Trophoblast cell (in vitro differentiated cells and primary cell): ENCODE measurements around the gene RUVBL2.

Experiments
- DNase-seq, 2 donors: peaks; one replicate each; pipeline ENCODE4 v3.0.0-alpha.2; 2016
- H2AFZ ChIP-seq: 2 replicates; pipeline ENCODE4 v1.6.1; 2013; ENCODE audit warnings: low read length, moderate library complexity, mild to moderate bottlenecking; ENCODE audit not compliant: insufficient read depth, poor library complexity
- H2AK5ac ChIP-seq: 2 replicates; pipeline ENCODE4 v1.6.1; 2013; ENCODE audit warnings: mild to moderate bottlenecking, low read length
- H2BK120ac ChIP-seq: 2 replicates; pipeline ENCODE4 v1.6.1; 2013; ENCODE audit warnings: low read length, mild to moderate bottlenecking, moderate library complexity; ENCODE audit not compliant: insufficient read depth, poor library complexity
- H2BK12ac ChIP-seq: 2 replicates; pipeline ENCODE4 v1.6.1; 2013; ENCODE audit warnings: mild to moderate bottlenecking, low read length, moderate library complexity
- H2BK5ac ChIP-seq: 2 replicates; pipeline ENCODE4 v1.6.1; 2013; ENCODE audit warnings: low read length, low read depth, moderate library complexity, mild to moderate bottlenecking; ENCODE audit not compliant: poor library complexity
- H3K14ac ChIP-seq: 2 replicates; pipeline ENCODE4 v1.6.1; 2013; ENCODE audit warnings: mild to moderate bottlenecking, low read length
- H3K18ac ChIP-seq: 2 replicates; pipeline ENCODE4 v1.6.1; 2013; ENCODE audit warnings: mild to moderate bottlenecking, low read length
- H3K23ac ChIP-seq: 2 replicates; pipeline ENCODE4 v1.6.1; 2013; ENCODE audit warnings: low read length
- H3K27ac ChIP-seq: 2 replicates; pipeline ENCODE4 v1.5.1; 2013; ENCODE audit warnings: low read depth, mild to moderate bottlenecking, inconsistent platforms, low read length, moderate library complexity
- H3K27me3 ChIP-seq: 2 replicates; pipeline ENCODE4 v1.6.1; 2013; ENCODE audit warnings: inconsistent platforms, mild to moderate bottlenecking, low read length, moderate library complexity; ENCODE audit not compliant: insufficient read depth
- H3K36me3 ChIP-seq, 2 experiments: 1 replicate in 1 of 2; 2 replicates in 1 of 2; pipeline ENCODE4 v1.6.1; 2013; ENCODE audit warnings: low read length in 2 of 2, mild to moderate bottlenecking in 2 of 2, moderate library complexity in 1 of 2; ENCODE audit not compliant: insufficient read depth in 2 of 2, control insufficient read depth in 1 of 2
- H3K4ac ChIP-seq: 2 replicates; pipeline ENCODE4 v1.6.1; 2013; ENCODE audit warnings: low read depth, mild to moderate bottlenecking, low read length, moderate library complexity
- H3K4me1 ChIP-seq, 2 experiments: 1 replicate in 1 of 2; 2 replicates in 1 of 2; pipeline ENCODE4 v1.6.1; 2013; ENCODE audit warnings: low read length in 2 of 2, mild to moderate bottlenecking in 2 of 2, moderate library complexity in 1 of 2; ENCODE audit not compliant: insufficient read depth in 2 of 2, control insufficient read depth in 1 of 2
- H3K4me2 ChIP-seq: 2 replicates; pipeline ENCODE4 v1.6.1; 2013; ENCODE audit warnings: inconsistent platforms, mild to moderate bottlenecking, low read length, moderate library complexity
- H3K4me3 ChIP-seq: 2 replicates; pipeline ENCODE4 v1.5.1; 2013; ENCODE audit warnings: mild to moderate bottlenecking, low read depth, low read length, inconsistent platforms
- H3K79me1 ChIP-seq: one replicate; pipeline ENCODE4 v1.6.1; 2013; ENCODE audit warnings: low read length
- H3K79me2 ChIP-seq: 2 replicates; pipeline ENCODE4 v1.6.1; 2013; ENCODE audit warnings: low read length, mild to moderate bottlenecking; ENCODE audit not compliant: control insufficient read depth, insufficient read depth, poor library complexity
- H3K9ac ChIP-seq: 2 replicates; pipeline ENCODE4 v1.6.1; 2013; ENCODE audit warnings: mild to moderate bottlenecking, low read length
- H3K9me3 ChIP-seq: 2 replicates; pipeline ENCODE4 v1.6.1; 2013; ENCODE audit warnings: low read depth, mild to moderate bottlenecking, control low read depth, inconsistent platforms, low read length; ENCODE audit not compliant: insufficient read depth
- H4K12ac ChIP-seq: 2 replicates; pipeline ENCODE4 v1.6.1; 2013; ENCODE audit warnings: low read depth, mild to moderate bottlenecking, low read length, moderate library complexity
- H4K8ac ChIP-seq: 2 replicates; pipeline ENCODE4 v1.6.1; 2013; ENCODE audit warnings: low read depth, mild to moderate bottlenecking, low read length, moderate library complexity
- H4K91ac ChIP-seq: one replicate; pipeline ENCODE4 v1.6.1; 2013; ENCODE audit warnings: low read depth, mild to moderate bottlenecking, low read length, moderate library complexity
- WGBS: extraction: QIAGEN DNeasy Blood & Tissue Kit; methylation state at CpG from one replicate; pipeline ENCODE4 v1.1.7; 2013; ENCODE audit warnings: missing lambda C conversion rate; ENCODE audit not compliant: insufficient read length, insufficient coverage; ENCODE audit errors: extremely low coverage; 5-methylcytosine and 5-hydroxymethylcytosine counted together

Gene RUVBL2

DNA sequence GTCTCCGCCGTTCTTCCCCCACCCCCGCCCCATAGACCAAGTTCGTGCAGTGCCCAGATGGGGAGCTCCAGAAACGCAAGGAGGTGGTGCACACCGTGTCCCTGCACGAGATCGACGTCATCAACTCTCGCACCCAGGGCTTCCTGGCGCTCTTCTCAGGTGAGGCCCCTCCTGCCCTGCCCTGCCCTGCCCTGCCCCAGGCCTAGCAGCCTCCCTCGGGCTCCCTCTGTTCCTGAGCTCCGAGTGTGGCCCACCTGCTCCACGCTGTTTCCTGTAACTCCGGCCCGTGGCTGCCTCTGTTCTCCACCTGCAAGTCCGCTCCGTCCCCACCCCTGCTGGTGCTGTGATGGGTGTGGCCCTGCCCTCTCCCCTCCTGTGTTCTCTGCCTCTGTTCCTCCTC, 16.8 kb downstream of the RUVBL2 start:
- Histone ChIP-seq H3K27me3 (no peaks in the 10 kb centered on the region), H4K91ac (no peak overlapping the region), H3K36me3 (peaks cover 62 to 66% of the 10 kb centered on the region in 2 experiments)

DNA sequence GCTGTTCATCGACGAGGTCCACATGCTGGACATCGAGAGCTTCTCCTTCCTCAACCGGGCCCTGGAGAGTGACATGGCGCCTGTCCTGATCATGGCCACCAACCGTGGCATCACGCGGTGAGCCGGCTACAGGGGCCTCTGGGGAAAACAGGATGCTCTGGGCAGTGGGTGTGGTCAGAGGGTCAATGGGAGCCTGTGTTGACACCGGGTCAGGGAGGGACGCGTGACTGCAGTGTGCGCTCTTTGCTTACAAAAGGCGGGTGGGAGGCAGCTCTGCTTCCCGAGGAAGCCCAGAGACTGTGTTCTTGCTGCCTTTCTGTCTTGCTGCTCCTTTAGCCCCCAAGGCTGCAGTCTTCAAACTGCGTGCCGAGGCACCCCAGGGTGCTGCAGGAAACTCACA, 17.5 kb downstream of the RUVBL2 start:
- Histone ChIP-seq H3K9me3 (peaks cover 3% of the 10 kb centered on the region), H3K79me1 (peaks cover 8% of the 10 kb centered on the region), H2BK120ac (no peak overlapping the region), H3K14ac (no peak overlapping the region), H4K8ac (no peak overlapping the region), H3K23ac (no peak overlapping the region), H3K36me3 (peaks cover 61 to 68% of the 10 kb centered on the region in 2 experiments), H3K27ac (no peak overlapping the region), H3K27me3 (no peaks in the 10 kb centered on the region), H3K4me2 (no peak overlapping the region), H3K4ac (no peak overlapping the region), H2BK12ac (no peak overlapping the region), H3K9ac (no peak overlapping the region), H4K91ac (peak overlapping the region; percentile 42), H3K4me3 (no peak overlapping the region), H3K18ac (no peak overlapping the region), H3K4me1 (no peaks in the 10 kb centered on the region), H2BK5ac (no peak overlapping the region), H3K79me2 (no peaks in the 10 kb centered on the region), H2AK5ac (no peak overlapping the region), H4K12ac (no peak overlapping the region), H2AFZ (no peak overlapping the region)
- no peak for DNase-seq
- WGBS = no CpG with 5 or more reads among the region's 17 CpGs

More for the DNA sequence above, 16.8 kb downstream of the RUVBL2 start:
- H3K9ac ChIP-seq = no peak overlapping the region
- DNase-seq = no peak
- H3K9me3 ChIP-seq = peaks cover 3% of the 10 kb centered on the region
- no peaks in the 10 kb centered on the region for H3K79me2 ChIP-seq
- H3K14ac ChIP-seq = no peak overlapping the region
- H3K4me2 ChIP-seq = no peak overlapping the region
- no peak overlapping the region for H4K8ac ChIP-seq
- WGBS = no CpG with 5 or more reads among the region's 18 CpGs
- no peak overlapping the region for H3K4me3 ChIP-seq
- H3K18ac ChIP-seq = no peak overlapping the region
- no peak overlapping the region for H4K12ac ChIP-seq
- H2AFZ ChIP-seq = no peak overlapping the region
- H2BK120ac ChIP-seq = no peak overlapping the region
- H2BK12ac ChIP-seq = no peak overlapping the region
- H2AK5ac ChIP-seq = no peak overlapping the region
- no peaks in the 10 kb centered on the region for H3K4me1 ChIP-seq
- H2BK5ac ChIP-seq = no peak overlapping the region
- peaks cover 8% of the 10 kb centered on the region for H3K79me1 ChIP-seq
- H3K4ac ChIP-seq = no peak overlapping the region
- no peak overlapping the region for H3K23ac ChIP-seq
- H3K27ac ChIP-seq = no peak overlapping the region

DNA sequence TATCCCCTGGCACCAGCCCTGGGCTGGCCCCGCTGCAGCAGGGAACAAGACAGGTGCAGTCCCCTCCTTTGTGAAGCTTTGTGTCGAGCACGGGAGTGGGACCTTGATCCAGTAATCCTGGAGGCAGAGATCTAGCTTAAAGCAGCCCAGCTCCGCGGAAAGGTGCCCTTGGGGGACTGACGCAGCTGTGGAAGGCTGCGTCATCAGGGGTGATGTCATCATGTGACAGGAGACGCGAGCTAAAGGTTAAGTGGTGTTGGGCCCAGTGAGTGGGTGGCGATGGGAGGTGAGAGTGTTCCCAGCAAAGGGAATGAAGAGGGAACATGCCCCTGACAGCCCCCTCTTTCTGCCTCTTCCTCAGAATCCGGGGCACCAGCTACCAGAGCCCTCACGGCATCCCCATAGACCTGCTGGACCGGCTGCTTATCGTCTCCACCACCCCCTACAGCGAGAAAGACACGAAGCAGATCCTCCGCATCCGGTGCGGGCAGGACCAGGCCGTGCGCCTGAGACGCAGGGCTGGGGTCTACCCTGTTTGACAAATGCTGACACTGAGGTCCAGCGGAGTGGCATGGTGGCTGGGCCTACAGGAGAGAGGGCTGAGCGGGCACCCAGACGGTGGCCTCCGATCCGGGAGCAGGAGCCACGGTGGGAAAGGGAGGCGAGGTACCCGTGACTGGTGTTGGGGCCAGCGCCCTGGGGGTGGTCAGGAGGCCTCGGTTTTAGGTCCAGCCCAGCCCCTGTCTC, 20.6 kb downstream of the RUVBL2 start:
- H4K91ac ChIP-seq = peak overlapping the region; percentile 81
- H3K4me2 ChIP-seq = no peak overlapping the region
- no peak overlapping the region for H2BK5ac ChIP-seq
- H4K8ac ChIP-seq = peak overlapping the region; percentile 8
- H3K27me3 ChIP-seq = peaks cover 7% of the 10 kb centered on the region
- no peak overlapping the region for H3K9ac ChIP-seq
- no CpG with 5 or more reads among the region's 32 CpGs for WGBS
- H3K27ac ChIP-seq = no peak overlapping the region
- no peak overlapping the region for H3K4me3 ChIP-seq
- H3K79me1 ChIP-seq = peaks cover 12% of the 10 kb centered on the region
- peak overlapping the region; percentile 35 for H2BK120ac ChIP-seq
- H2BK12ac ChIP-seq = no peak overlapping the region
- H3K9me3 ChIP-seq = peaks cover 3% of the 10 kb centered on the region
- H3K4ac ChIP-seq = no peak overlapping the region
- peak overlapping the region; percentile 21 for H3K14ac ChIP-seq
- H3K18ac ChIP-seq = no peak overlapping the region
- DNase-seq = peak; percentile 75 to 87
- no peak overlapping the region for H4K12ac ChIP-seq
- no peak overlapping the region for H2AK5ac ChIP-seq
- no peak overlapping the region for H2AFZ ChIP-seq
- peaks cover 51 to 56% of the 10 kb centered on the region in 2 experiments for H3K36me3 ChIP-seq
- no peak overlapping the region for H3K23ac ChIP-seq
- H3K4me1 ChIP-seq = peaks cover 5 to 11% of the 10 kb centered on the region in 2 experiments
- no peaks in the 10 kb centered on the region for H3K79me2 ChIP-seq

DNA sequence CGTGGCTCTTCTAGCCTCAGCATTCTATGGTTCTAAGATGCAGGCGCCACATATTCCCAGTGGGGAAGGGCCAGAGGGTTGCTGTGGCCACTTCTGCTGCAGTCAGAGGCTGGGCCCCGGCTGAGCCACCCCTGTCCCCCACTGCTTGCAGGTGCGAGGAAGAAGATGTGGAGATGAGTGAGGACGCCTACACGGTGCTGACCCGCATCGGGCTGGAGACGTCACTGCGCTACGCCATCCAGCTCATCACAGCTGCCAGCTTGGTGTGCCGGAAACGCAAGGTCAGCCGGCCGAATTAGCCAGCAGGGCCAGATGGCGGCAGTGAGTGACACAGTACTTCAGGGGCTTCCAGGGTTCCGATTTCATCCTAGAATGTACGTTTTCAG, 21.2 kb downstream of the RUVBL2 start:
- H3K79me1 ChIP-seq = peaks cover 12% of the 10 kb centered on the region
- H4K8ac ChIP-seq = no peak overlapping the region
- H3K4me1 ChIP-seq = peaks cover 5 to 11% of the 10 kb centered on the region in 2 experiments
- H3K4me3 ChIP-seq = no peak overlapping the region
- peaks cover 3% of the 10 kb centered on the region for H3K9me3 ChIP-seq
- peaks cover 45 to 50% of the 10 kb centered on the region in 2 experiments for H3K36me3 ChIP-seq
- H2BK12ac ChIP-seq = no peak overlapping the region
- no peak overlapping the region for H3K4me2 ChIP-seq
- H2AK5ac ChIP-seq = peak overlapping the region; percentile 44
- DNase-seq = no peak
- no peak overlapping the region for H2AFZ ChIP-seq
- peak overlapping the region; percentile 81 for H4K91ac ChIP-seq
- H2BK5ac ChIP-seq = no peak overlapping the region
- no peak overlapping the region for H4K12ac ChIP-seq
- WGBS = no CpG with 5 or more reads among the region's 18 CpGs
- H3K79me2 ChIP-seq = no peaks in the 10 kb centered on the region
- H3K27me3 ChIP-seq = peaks cover 7% of the 10 kb centered on the region
- H3K4ac ChIP-seq = no peak overlapping the region
- no peak overlapping the region for H3K9ac ChIP-seq
- no peak overlapping the region for H3K23ac ChIP-seq
- peak overlapping the region; percentile 21 for H3K14ac ChIP-seq
- H3K18ac ChIP-seq = peak overlapping the region; percentile 12
- H3K27ac ChIP-seq = no peak overlapping the region
- H2BK120ac ChIP-seq = peak overlapping the region; percentile 4
